Pancreas (tissue), 10 donors: Measurements from ENCODE around the gene WSB2. TPM values are rescaled to one million over a fixed set of nuclear protein-coding genes. Genes with fewer than 3 reads are reported as not detected.

ENCODE experiments used
- ATAC-seq, 4 donors: fragments of 200-7000 bp; cut with Tn5 transposase; one replicate each; pipeline versions ENCODE4 v1.8.0 to v1.9.1; 2020; ENCODE audit warnings: mild to moderate bottlenecking in 4 of 4, moderate library complexity in 4 of 4
- DNase-seq, 6 donors: peaks; one replicate each; pipeline ENCODE4 v3.0.0-alpha.2; 2020
- FAIRE-seq: peaks from 2 replicates; lab custom pipeline; 2012; peaks lifted over from hg19 to GRCh38; lab: Jason Lieb, UNC
- H3K27ac ChIP-seq, 4 donors: fragments of 200-600 bp; sonication (generic); 1 replicate in 3 of 4; 2 replicates in 1 of 4; pipeline versions ENCODE4 v1.5.0 to v1.8.0; 2020
- H3K27me3 ChIP-seq, 4 donors: fragments of 200-600 bp; one replicate each; pipeline ENCODE4 v1.8.0; 2021
- H3K36me3 ChIP-seq, 3 donors: fragments of 200-600 bp; sonication (generic) in 1 of 3; one replicate each; pipeline versions ENCODE4 v1.5.0 to v1.8.0; 2020 to 2021
- H3K4me1 ChIP-seq, 3 donors: fragments of 200-600 bp; one replicate each; pipeline ENCODE4 v1.8.0; 2021
- H3K4me3 ChIP-seq, 4 donors: fragments of 200-600 bp; sonication (generic) in 2 of 4; one replicate each; pipeline versions ENCODE4 v1.5.0 to v1.8.0; 2020 to 2021
- H3K9me3 ChIP-seq, 4 donors: fragments of 200-600 bp; one replicate each; pipeline ENCODE4 v1.8.0; 2021
- CTCF ChIP-seq, 4 donors: fragments of 200-600 bp; sonication (generic) in 3 of 4; IDR thresholded peaks; one replicate each; pipeline versions ENCODE4 v1.5.0 to v1.8.0; 2021; ENCODE audit warnings: antibody characterized with exemption in 4 of 4
- WGBS, 2 donors: extraction: QIAGEN DNeasy Blood & Tissue Kit; methylation state at CpG; one replicate each; pipeline ENCODE4 v1.1.7; 2013; 5-methylcytosine and 5-hydroxymethylcytosine counted together
- intact Hi-C, 3 donors: fragments of 100-400 bp; cut with DNase I; formaldehyde crosslinking; loops; one replicate each; pipeline versions ENCODE4 v1.11.1 to v1.14.2; 2022
- polyA plus RNA-seq, 2 donors: library from polyadenylated mRNA; stranded (reverse); fragments of 200-250 nt; gene quantifications; one replicate each; pipeline ENCODE4 v1.2.3, GENCODE V29; 2013
- total RNA-seq, 6 donors: library from RNA; stranded (reverse); fragmentation: NEBNext Ultra II Directional in 4 of 6; extraction: Animal tissue kit (Norgen Biotek cat#: 25700) in 4 of 6; gene quantifications; one replicate each; pipeline versions ENCODE4 v1.2.1 to v1.2.4, GENCODE V29; 2021 to 2023
- donor health status: healthy with polysubstance abuse.
- donor health status: DM: no; HTN: no; CAD: no; lungs with moderate emphysema.
- donor health status: DM: no; HTN: no; CAD: no.
- donor health status: control.
- donor health status: control.
- donor health status: Bipolar disorder and iron deficiency.
- donor health status: DM: yes; HTN: yes; CAD: no.
- donor health status: DM: no; HTN: no; CAD: no.
- donor health status: DM: no; HTN: no; CAD: no.
- donor health status: DM: yes; HTN: yes; CAD: no.

WSB2 gene
- total and polyA plus RNA-seq, 8 donors: 23.7 to 55.2 (median 41.8) TPM

- no peak for TF ChIP-seq CTCF (IDR thresholded peaks at IDR 0.05)
- DNase-seq: no peak
- H3K36me3 ChIP-seq: peaks cover 0 to 81% (median 24%) of the 10 kb centered on the region in 3 donors
- FAIRE-seq: no peak
- no peak overlapping the region for H3K27ac ChIP-seq
- no peaks in the 10 kb centered on the region for H3K27me3 ChIP-seq
- H3K4me1 ChIP-seq: no peaks in the 10 kb centered on the region
- ATAC-seq: no peak
- no peaks in the 10 kb centered on the region for H3K9me3 ChIP-seq
- H3K4me3 ChIP-seq: no peak overlapping the region
- intact Hi-C loops: loop anchor here in 1 of 3 donors (10.0 kb wide), 1 partner anchor 159 kb away; no protein-coding TSS in a partner anchor
- WGBS, 2 donors: 88 to 89% methylated on average over 5 of the region's 5 CpGs
Observed at GRCh38 chr12:118033902-118034301, 27.1 kb downstream of the WSB2 start.

- Histone ChIP-seq H3K9me3 (no peaks in the 10 kb centered on the region), H3K27me3 (no peaks in the 10 kb centered on the region), H3K27ac (no peak overlapping the region), H3K4me1 (no peaks in the 10 kb centered on the region), H3K4me3 (no peak overlapping the region), H3K36me3 (peaks cover 0 to 75% (median 24%) of the 10 kb centered on the region in 3 donors)
- TF ChIP-seq CTCF (IDR thresholded peaks at IDR 0.05): no peak
- no peak for FAIRE-seq
- no peak for DNase-seq
- ATAC-seq: no peak
- WGBS, 2 donors: 80 to 88% methylated on average over 5 of the region's 5 CpGs
- intact Hi-C loops: loop anchor here in 1 of 3 donors (10.0 kb wide), 1 partner anchor 159 kb away; no protein-coding TSS in a partner anchor
Observed at GRCh38 chr12:118033323-118033722, 27.7 kb downstream of the WSB2 start.

GRCh38 chr12:118032188-118032587, 28.8 kb downstream of the WSB2 start:
- peaks cover 0 to 64% (median 24%) of the 10 kb centered on the region in 3 donors for H3K36me3 ChIP-seq

GRCh38 chr12:118029166-118029565, 31.8 kb downstream of the WSB2 start:
- no peak for FAIRE-seq
- no peaks in the 10 kb centered on the region for H3K27me3 ChIP-seq
- intact Hi-C loops: no loop called here

More at GRCh38 chr12:118032188-118032587, 28.8 kb downstream of the WSB2 start:
- ATAC-seq: no peak
- Histone ChIP-seq H3K4me1 (no peaks in the 10 kb centered on the region), H3K4me3 (no peak overlapping the region), H3K9me3 (no peaks in the 10 kb centered on the region), H3K27ac (no peak overlapping the region), H3K27me3 (no peaks in the 10 kb centered on the region)
- no peak for FAIRE-seq
- intact Hi-C loops: loop anchor here in 1 of 3 donors (10.0 kb wide), 1 partner anchor 157 kb away; no protein-coding TSS in a partner anchor
- TF ChIP-seq CTCF (IDR thresholded peaks at IDR 0.05): no peak
- DNase-seq: no peak
- WGBS, 2 donors: 80 to 86% methylated on average over 7 of the region's 7 CpGs

More at GRCh38 chr12:118029166-118029565, 31.8 kb downstream of the WSB2 start:
- Histone ChIP-seq H3K4me1 (no peaks in the 10 kb centered on the region), H3K27ac (no peak overlapping the region), H3K4me3 (no peak overlapping the region), H3K36me3 (peaks cover 2 to 55% (median 19%) of the 10 kb centered on the region in 3 donors), H3K9me3 (no peaks in the 10 kb centered on the region)
- 94 to 95% methylated on average over 5 of the region's 5 CpGs for WGBS, 2 donors
- ATAC-seq (no peak), DNase-seq (no peak)
- no peak for TF ChIP-seq CTCF (IDR thresholded peaks at IDR 0.05)
